GM18868 (cell line): ENCODE measurements around the gene UBA7.

Source experiments
- ATAC-seq: cut with Tn5 transposase; IDR thresholded peaks from one replicate; pipeline ENCODE4 v1.9.1; 2021; ENCODE audit warnings: mild to moderate bottlenecking, moderate library complexity; ENCODE audit not compliant: unreplicated experiment

UBA7 gene

GRCh38 chr3:49806850-49807249, 6.9 kb downstream of the UBA7 start:
- no peak for ATAC-seq

DNA sequence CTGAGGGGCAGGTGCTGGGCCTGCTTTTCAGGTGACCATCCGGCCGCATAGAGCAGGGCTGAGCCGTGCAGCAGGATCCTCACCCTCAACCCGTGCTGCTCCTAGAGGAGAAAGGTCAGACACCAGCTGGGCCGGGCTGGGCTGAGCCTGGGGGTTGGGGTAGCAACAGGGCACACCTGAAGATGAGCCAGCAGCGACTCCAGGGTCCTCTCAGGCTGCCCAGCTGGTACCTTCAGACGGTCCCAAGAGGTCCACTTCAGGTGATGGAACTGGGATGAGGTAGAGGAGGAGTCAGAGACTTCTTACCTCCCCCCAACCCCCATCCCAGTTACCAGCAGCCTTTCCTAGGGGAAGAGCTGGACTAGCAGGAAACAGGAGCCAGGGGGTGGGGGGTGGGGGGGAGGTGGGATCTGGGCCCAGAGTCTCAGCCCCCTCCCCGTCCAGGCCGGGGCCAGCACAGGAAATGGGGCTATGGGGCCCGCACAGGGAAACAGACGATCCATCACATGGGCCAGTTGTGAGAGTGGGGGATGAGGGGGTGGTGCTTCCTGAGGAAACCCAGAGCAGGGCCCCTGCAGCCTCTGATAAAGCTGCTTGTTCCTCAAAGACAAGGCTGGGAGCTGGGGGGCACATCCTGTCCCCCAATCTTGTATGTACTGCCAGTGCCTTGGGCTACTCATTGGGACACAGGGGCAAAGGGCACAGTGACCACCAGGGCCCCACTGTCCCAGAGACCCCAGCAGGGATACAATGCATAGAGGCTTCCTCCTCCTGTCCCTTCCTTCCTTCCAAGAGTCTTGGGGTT, 7.7 kb downstream of the UBA7 start:
- no peak for ATAC-seq

DNA sequence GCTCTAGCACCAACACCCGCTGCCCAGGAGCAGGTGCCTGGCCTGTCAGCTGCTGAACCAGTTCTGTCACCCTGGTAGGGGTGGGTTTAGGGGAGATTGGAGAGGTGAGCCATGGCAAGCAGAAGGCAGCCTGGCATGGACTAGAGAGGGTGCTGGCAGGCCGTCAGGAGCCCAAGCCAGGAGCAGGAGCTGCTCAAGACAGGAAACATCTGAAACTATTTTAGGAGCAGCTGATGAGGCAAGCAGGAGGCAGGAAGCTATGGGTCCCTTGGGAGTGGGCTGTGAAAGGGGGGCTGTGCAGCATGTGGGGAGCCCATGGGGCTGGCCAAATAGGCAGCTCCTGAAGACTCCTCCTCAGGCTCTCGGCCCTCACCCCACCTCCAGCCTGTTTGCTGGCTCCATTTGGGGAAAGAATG, 8.4 kb downstream of the UBA7 start:
- ATAC-seq = no peak

GRCh38 chr3:49804141-49805041, 9.4 kb downstream of the UBA7 start:
- no peak for ATAC-seq

DNA sequence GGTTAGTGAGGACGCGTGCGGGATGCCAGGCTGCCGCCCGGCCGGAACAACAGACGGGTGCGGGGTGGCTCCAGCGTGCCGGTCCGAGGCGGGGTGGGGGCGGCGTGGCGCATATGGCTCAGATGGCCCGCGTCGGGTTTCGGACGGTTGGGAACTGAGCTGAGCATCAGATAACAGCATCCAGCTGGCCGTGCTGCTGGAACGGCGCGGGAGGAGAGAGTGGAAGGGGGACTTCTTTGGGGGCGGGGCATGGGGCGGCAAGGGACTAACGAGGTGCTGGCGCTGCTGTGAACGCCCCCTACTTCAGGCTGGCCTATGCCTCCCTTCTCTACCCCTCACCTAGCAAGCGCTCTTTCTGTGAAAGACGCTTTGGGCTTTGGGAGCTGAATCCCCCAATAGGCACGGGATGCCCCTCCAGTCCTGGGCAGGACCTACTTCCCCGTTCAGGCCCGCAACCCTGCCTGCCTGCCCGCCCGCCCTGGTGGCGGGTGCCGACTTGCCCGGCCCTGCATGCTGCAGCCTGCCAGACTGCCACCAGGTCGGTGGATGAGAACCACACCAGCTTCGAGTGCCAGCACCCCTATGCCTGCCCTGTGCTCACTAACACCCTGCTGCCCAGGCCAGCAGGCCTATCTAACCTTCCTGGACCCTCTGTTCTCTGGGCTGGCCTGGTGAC, 10.2 kb downstream of the UBA7 start:
- ATAC-seq = peak; percentile 2

GRCh38 chr3:49802719-49803464, 10.9 kb downstream of the UBA7 start, which contains the start of gene INKA1:
Gene INKA1 (plus strand): TSS chr3:49803261. CDS start chr3:49803393, 132 bp downstream.
- peak; percentile 58 for ATAC-seq

GRCh38 chr3:49801160-49801559, 12.6 kb downstream of the UBA7 start:
- ATAC-seq = no peak

GRCh38 chr3:49799761-49800160, 14.0 kb downstream of the UBA7 start, which contains the start of gene CDHR4:
Gene CDHR4 (minus strand): TSS chr3:49799873. CDS start chr3:49799812, 61 bp downstream.
- ATAC-seq = no peak

DNA sequence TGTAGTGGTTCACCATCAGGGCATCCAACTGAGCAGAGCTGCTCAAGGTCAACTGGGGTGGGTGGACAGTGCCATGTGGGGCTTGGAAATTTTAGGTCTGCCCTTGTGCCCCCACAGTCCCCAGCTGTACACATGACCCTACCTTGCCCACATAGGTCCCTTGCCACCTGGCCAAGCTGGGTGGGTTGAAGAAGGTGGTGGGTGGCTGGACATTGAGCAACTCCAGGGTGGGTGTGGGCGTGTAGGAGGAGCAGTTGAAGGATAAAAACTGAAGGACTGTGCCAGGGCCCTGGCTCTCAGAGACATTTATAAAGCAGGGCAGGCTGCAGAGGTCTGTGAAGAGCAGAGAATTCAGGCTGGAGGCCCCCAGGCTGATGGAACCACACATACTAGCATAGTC, 14.6 kb downstream of the UBA7 start:
- ATAC-seq = no peak

GRCh38 chr3:49794926-49795905, 18.5 kb downstream of the UBA7 start:
- ATAC-seq = no peak

- ATAC-seq = no peak
These were observed 19.3 kb downstream of the UBA7 start for GRCh38 chr3:49794431-49794830.

GRCh38 chr3:49793486-49794085, 20.2 kb downstream of the UBA7 start:
- ATAC-seq = no peak

GRCh38 chr3:49792371-49793150, 21.2 kb downstream of the UBA7 start:
- ATAC-seq = no peak

GRCh38 chr3:49791571-49791970, 22.2 kb downstream of the UBA7 start:
- no peak for ATAC-seq

DNA sequence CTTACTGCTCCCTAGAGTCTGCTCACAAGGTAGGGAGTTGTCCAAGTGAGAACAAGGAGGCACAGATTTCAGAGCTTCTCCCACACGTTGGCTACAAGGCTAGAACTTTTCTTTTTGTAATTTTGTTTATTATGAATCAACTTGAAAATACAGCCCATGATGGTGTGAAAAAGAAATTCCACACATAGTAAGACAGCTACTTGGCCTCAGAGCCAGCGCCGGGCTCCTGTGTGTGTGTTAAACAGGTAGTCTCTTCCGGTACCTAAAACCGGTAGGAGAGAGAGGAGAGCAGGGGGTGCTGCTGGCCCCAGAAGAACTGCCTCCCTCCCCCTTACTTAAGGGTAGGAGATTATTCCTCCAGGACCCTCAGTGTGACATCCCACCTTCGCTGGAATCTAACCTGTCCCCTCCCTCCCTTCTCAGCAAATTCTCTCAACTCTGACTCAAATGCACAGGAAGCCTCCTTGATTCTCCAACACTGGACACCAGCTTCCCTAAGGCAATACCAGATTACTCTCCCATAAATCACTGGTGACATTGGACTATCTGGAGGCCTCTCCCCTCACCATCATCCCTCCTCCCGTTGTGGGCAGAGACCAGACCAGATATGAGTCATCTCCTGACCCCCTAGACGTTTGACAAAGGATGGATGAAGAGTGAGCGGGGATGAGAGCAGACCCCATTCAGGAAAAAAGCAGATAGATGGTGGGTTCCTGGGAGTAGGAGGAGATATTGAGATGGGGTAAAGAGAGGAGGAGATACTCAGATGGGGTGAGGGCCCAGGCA, 22.9 kb downstream of the UBA7 start:
- ATAC-seq = no peak

GRCh38 chr3:49788056-49788455, 25.7 kb downstream of the UBA7 start:
- ATAC-seq = no peak

GRCh38 chr3:49787536-49787935, 26.2 kb downstream of the UBA7 start:
- ATAC-seq = no peak

- ATAC-seq = no peak
These were observed 26.6 kb downstream of the UBA7 start for GRCh38 chr3:49787182-49787464.
